HEK293 (cell line): ENCODE data around the gene RHOD.

Source experiments
- CTCF ChIP-seq: fragments of 450-650 bp; formaldehyde crosslinking; IDR thresholded peaks from 2 replicates; pipeline ENCODE4 v1.5.1; 2016; ENCODE audit warnings: missing biosample characterization, missing genetic modification characterization
- REPIN1 ChIP-seq: fragments of 450-650 bp; formaldehyde crosslinking; IDR thresholded peaks from 2 replicates; pipeline ENCODE4 v1.5.1; 2017; ENCODE audit warnings: missing biosample characterization, missing genetic modification characterization, low read depth
- SP3 ChIP-seq: fragments of 450-650 bp; formaldehyde crosslinking; IDR thresholded peaks from 2 replicates; pipeline ENCODE4 v1.5.1; 2016; ENCODE audit warnings: missing biosample characterization, missing genetic modification characterization
- ZNF175 ChIP-seq: fragments of 450-650 bp; formaldehyde crosslinking; IDR thresholded peaks from 2 replicates; pipeline ENCODE4 v1.5.1; 2016; ENCODE audit warnings: missing biosample characterization, missing genetic modification characterization
- ZNF19 ChIP-seq: fragments of 450-650 bp; formaldehyde crosslinking; IDR thresholded peaks from 2 replicates; pipeline ENCODE4; 2016; ENCODE audit warnings: missing biosample characterization, missing genetic modification characterization, low read depth
- ZNF530 ChIP-seq: fragments of 450-650 bp; formaldehyde crosslinking; IDR thresholded peaks from 2 replicates; pipeline ENCODE4 v1.5.1; 2016; ENCODE audit warnings: low read depth, missing biosample characterization, missing genetic modification characterization
- ZNF561 ChIP-seq: fragments of 450-650 bp; IDR thresholded peaks from 2 replicates; pipeline ENCODE4 v1.5.1; 2018; ENCODE audit warnings: missing biosample characterization, missing genetic modification characterization, borderline replicate concordance
- ZNF621 ChIP-seq: fragments of 450-650 bp; formaldehyde crosslinking; IDR thresholded peaks from 2 replicates; pipeline ENCODE4 v1.5.1; 2017; ENCODE audit warnings: missing biosample characterization, missing genetic modification characterization

GRCh38 chr11:67076202-67076601 lies 19.6 kb downstream of the RHOD start:
- no peak for TF ChIP-seq ZNF19 (tag by site-specific recombination)
- no peak for TF ChIP-seq SP3 (tag by site-specific recombination)
- no peak for TF ChIP-seq ZNF530 (tag by site-specific recombination)
- TF ChIP-seq ZNF621 (tag by site-specific recombination), result no peak
- no peak for TF ChIP-seq CTCF
- no peak for TF ChIP-seq REPIN1 (tag by site-specific recombination)
- TF ChIP-seq ZNF175 (tag by site-specific recombination), result no peak
- no peak for TF ChIP-seq ZNF561 (tag by site-specific recombination)
